NCI-H128 (cell line): ENCODE results near the gene ADAMTS6.

ENCODE experiments used
- DNase-seq: peaks from one replicate; lab custom pipeline; 2025; ENCODE audit not compliant: unreplicated experiment; lab: John Stamatoyannopoulos, UW

Gene ADAMTS6

GRCh38 chr5:65292196-65292595, 189.5 kb downstream of the ADAMTS6 start:
- no peak for DNase-seq

- no peak for DNase-seq
Observed at GRCh38 chr5:65290677-65291076, 191.0 kb downstream of the ADAMTS6 start.

- no peak for DNase-seq
Observed at GRCh38 chr5:65288657-65289056, 193.1 kb downstream of the ADAMTS6 start.

- DNase-seq: no peak
Observed at GRCh38 chr5:65279603-65280002, 202.1 kb downstream of the ADAMTS6 start.

GRCh38 chr5:65276178-65276890, 205.4 kb downstream of the ADAMTS6 start:
- DNase-seq: no peak

GRCh38 chr5:65271906-65272305, 209.8 kb downstream of the ADAMTS6 start:
- DNase-seq: no peak

GRCh38 chr5:65268525-65268924, 213.2 kb downstream of the ADAMTS6 start:
- DNase-seq: no peak

- DNase-seq: no peak
Observed at GRCh38 chr5:65264420-65264819, 217.3 kb downstream of the ADAMTS6 start.

- no peak for DNase-seq
Observed at GRCh38 chr5:65263321-65263720, 218.4 kb downstream of the ADAMTS6 start.

- DNase-seq: no peak
Observed at GRCh38 chr5:65262649-65263059, 219.1 kb downstream of the ADAMTS6 start.

GRCh38 chr5:65262096-65262495, 219.6 kb downstream of the ADAMTS6 start:
- DNase-seq: no peak

GRCh38 chr5:65261499-65261898, 220.2 kb downstream of the ADAMTS6 start:
- DNase-seq: no peak

GRCh38 chr5:65255294-65255693, 226.4 kb downstream of the ADAMTS6 start:
- DNase-seq: no peak

GRCh38 chr5:65252977-65253376, 228.7 kb downstream of the ADAMTS6 start:
- DNase-seq: no peak

- no peak for DNase-seq
Observed at GRCh38 chr5:65248896-65249295, 232.8 kb downstream of the ADAMTS6 start.

- no peak for DNase-seq
Observed at GRCh38 chr5:65247594-65247993, 234.1 kb downstream of the ADAMTS6 start.

GRCh38 chr5:65246741-65247140, 235.0 kb downstream of the ADAMTS6 start:
- DNase-seq: no peak

- DNase-seq: no peak
Observed at GRCh38 chr5:65244031-65244430, 237.7 kb downstream of the ADAMTS6 start.

GRCh38 chr5:65243161-65243560, 238.6 kb downstream of the ADAMTS6 start:
- DNase-seq: no peak

- no peak for DNase-seq
Observed at GRCh38 chr5:65229841-65230240, 251.9 kb downstream of the ADAMTS6 start.

- no peak for DNase-seq
Observed at GRCh38 chr5:65213921-65214525, 267.7 kb downstream of the ADAMTS6 start.

GRCh38 chr5:65209341-65209740, 272.4 kb downstream of the ADAMTS6 start:
- no peak for DNase-seq

- no peak for DNase-seq
Observed at GRCh38 chr5:65204966-65205365, 276.8 kb downstream of the ADAMTS6 start.
